BJ (cell line): ENCODE measurements around the gene HYAL2. TPM values are rescaled to one million over a fixed set of nuclear protein-coding genes. Genes with fewer than 3 reads are reported as not detected.

ENCODE experiments used
- CTCF ChIA-PET: fragments of 350-600 bp; formaldehyde crosslinking; extraction: SDS; loops from one replicate; lab custom pipeline; 2021; ENCODE audit warnings: antibody characterized with exemption, inconsistent platforms; lab: Yijun Ruan, JAX
- POLR2A ChIA-PET: fragments of 300-600 bp; sonication (Branson Sonifier 250); formaldehyde crosslinking; extraction: SDS; loops from one replicate; lab custom pipeline; 2021; ENCODE audit warnings: antibody characterized with exemption; lab: Charles Lee
- DNase-seq: peaks from one replicate; pipeline ENCODE4 v3.0.0-alpha.2; 2011; ENCODE audit warnings: low read depth
- H3K27me3 ChIP-seq: 2 replicates; pipeline ENCODE4 v1.6.0; 2011; ENCODE audit warnings: low read length; ENCODE audit not compliant: control insufficient read depth, insufficient read depth
- H3K36me3 ChIP-seq: 2 replicates; pipeline ENCODE4 v1.5.1; 2011; ENCODE audit warnings: low read length; ENCODE audit not compliant: control insufficient read depth, insufficient read depth
- H3K4me3 ChIP-seq: 2 replicates; pipeline ENCODE4 v1.5.1; 2011; ENCODE audit warnings: low read depth, mild to moderate bottlenecking, control low read depth, low read length
- polyA plus RNA-seq: library from polyadenylated mRNA; depleted of rRNA; stranded (reverse); fragments of >200 nt; gene quantifications from 2 replicates; pipeline ENCODE4 v1.2.3, GENCODE V29; 2011
- TF ChIP-seq, protein P1 (sequence below): IDR thresholded peaks from 2 replicates; pipeline ENCODE4 v1.5.1; 2011; ENCODE audit warnings: low read depth, mild to moderate bottlenecking, control low read depth, inconsistent platforms, low read length, moderate library complexity; ENCODE audit not compliant: insufficient read depth

HYAL2 gene
- polyA plus RNA-seq, 1 experiment = 63.2 TPM

DNA sequence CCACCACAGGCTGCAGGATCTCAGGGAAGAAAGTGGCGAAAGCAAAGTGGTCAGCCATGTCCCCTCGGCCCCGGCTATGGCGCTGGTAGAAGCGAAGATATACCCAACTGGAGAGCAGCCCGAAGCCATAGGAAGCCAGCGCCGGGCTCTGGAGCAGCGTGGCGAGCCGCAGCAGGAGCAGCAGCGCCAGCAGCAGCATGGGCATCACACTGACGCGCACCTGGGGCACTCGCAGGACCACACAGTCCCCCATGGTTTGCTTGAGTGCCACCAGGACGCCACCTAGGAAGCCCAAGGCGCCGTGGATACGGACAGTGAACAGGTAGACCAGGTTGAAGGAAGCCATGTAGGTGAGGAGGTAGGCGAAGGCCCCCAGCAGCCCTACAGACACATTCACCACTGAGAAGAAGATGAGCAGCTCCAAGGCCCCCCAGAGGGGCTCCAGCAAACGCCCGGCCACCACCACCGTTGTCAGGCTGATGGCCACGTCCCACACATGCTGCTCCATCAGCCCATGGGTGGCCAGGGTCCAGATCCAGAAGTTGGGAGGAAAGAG lies 35.9 kb upstream of the HYAL2 start:
- no peak for DNase-seq
- TF ChIP-seq, protein P1, sequence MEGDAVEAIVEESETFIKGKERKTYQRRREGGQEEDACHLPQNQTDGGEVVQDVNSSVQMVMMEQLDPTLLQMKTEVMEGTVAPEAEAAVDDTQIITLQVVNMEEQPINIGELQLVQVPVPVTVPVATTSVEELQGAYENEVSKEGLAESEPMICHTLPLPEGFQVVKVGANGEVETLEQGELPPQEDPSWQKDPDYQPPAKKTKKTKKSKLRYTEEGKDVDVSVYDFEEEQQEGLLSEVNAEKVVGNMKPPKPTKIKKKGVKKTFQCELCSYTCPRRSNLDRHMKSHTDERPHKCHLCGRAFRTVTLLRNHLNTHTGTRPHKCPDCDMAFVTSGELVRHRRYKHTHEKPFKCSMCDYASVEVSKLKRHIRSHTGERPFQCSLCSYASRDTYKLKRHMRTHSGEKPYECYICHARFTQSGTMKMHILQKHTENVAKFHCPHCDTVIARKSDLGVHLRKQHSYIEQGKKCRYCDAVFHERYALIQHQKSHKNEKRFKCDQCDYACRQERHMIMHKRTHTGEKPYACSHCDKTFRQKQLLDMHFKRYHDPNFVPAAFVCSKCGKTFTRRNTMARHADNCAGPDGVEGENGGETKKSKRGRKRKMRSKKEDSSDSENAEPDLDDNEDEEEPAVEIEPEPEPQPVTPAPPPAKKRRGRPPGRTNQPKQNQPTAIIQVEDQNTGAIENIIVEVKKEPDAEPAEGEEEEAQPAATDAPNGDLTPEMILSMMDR = no peak
- ChIA-PET POLR2A (no interaction called here), CTCF (no interaction called here)
- Histone ChIP-seq H3K4me3 (peak overlapping the region; percentile 76), H3K36me3 (peaks cover 19% of the 10 kb centered on the region), H3K27me3 (no peaks in the 10 kb centered on the region)

GRCh38 chr3:50357481-50357880 lies 34.9 kb upstream of the HYAL2 start:
- ChIA-PET POLR2A (no interaction called here), CTCF (interaction anchor here (1.0 to 1.3 kb wide), 4 partner anchors 10 to 191 kb away, joined by 3 to 7 read pairs (median 3); no protein-coding TSS in a partner anchor)
- TF ChIP-seq, protein P1 = no peak
- Histone ChIP-seq H3K27me3 (no peaks in the 10 kb centered on the region), H3K36me3 (peaks cover 23% of the 10 kb centered on the region), H3K4me3 (peak overlapping the region; percentile 76)
- no peak for DNase-seq

- H3K27me3 ChIP-seq = no peaks in the 10 kb centered on the region
- CTCF ChIA-PET = interaction anchor here (1.0 to 1.3 kb wide), 4 partner anchors 8 to 185 kb away, joined by 3 to 7 read pairs (median 3); no protein-coding TSS in a partner anchor
- TF ChIP-seq, protein P1 = no peak
- H3K36me3 ChIP-seq = peaks cover 23% of the 10 kb centered on the region
- POLR2A ChIA-PET = no interaction called here
- H3K4me3 ChIP-seq = peak overlapping the region; percentile 76
- no peak for DNase-seq
These were observed 34.0 kb upstream of the HYAL2 start for GRCh38 chr3:50356553-50356952.

DNA sequence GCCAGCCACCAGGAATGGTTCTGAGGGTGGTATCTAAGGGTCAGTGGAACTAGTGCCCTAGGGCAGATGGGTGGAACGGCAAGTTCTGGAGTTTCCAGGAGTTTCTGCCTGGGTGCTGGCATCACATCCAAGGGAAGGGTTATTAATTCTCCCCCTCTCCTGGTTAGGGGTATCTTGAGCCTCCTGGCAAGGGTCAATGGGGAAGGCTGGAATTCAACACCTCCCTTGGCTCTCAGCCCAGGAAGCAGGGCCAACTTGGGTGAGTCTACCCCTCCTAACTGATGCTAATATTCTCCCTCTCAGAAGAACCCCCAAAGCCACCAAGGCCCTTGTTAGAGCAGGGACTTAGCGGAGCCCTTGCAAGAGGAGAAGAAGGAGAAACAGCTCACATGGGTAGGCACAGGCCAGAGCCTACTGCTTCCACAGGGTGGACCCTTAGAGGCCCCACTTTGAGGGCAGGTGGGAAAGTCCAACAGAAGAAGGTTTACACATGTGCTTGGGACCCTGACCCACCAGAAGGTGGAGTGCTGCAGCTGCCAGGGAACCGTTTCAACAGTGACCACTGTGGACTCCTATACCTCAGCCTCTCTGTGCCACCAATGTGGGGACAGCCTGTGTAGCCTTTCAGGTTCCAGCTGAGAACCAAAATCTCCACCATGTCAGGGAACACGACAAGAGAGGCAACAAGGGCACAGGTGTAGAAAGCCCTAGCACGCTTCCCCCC lies 33.4 kb upstream of the HYAL2 start:
- H3K4me3 ChIP-seq = peak overlapping the region; percentile 76
- ChIA-PET POLR2A (no interaction called here), CTCF (interaction anchor here (1.0 to 1.2 kb wide), 2 partner anchors 8 to 186 kb away, joined by 3 read pairs; no protein-coding TSS in a partner anchor)
- TF ChIP-seq, protein P1 = no peak
- no peaks in the 10 kb centered on the region for H3K27me3 ChIP-seq
- DNase-seq = no peak
- H3K36me3 ChIP-seq = peaks cover 23% of the 10 kb centered on the region

- no peak overlapping the region for H3K4me3 ChIP-seq
- no peaks in the 10 kb centered on the region for H3K27me3 ChIP-seq
- ChIA-PET POLR2A (no interaction called here), CTCF (interaction anchor here (1.6 kb wide), 1 partner anchor 187 kb away, joined by 4 read pairs; no protein-coding TSS in a partner anchor)
- H3K36me3 ChIP-seq = peaks cover 23% of the 10 kb centered on the region
- TF ChIP-seq, protein P1 = no peak
- no peak for DNase-seq
These were observed 32.3 kb upstream of the HYAL2 start for GRCh38 chr3:50354850-50355249.
